Dendritic cell treated with granulocyte-macrophage colony-stimulating factor and Interleukin-4, amounts not matched to agents 40 ng/mL and 50 ng/mL, for 4 days (primary cell): ENCODE measurements around the gene SPTA1.

Source experiments
- H3K27ac Mint-ChIP-seq: one replicate; pipeline ENCODE4 v1.8.0; 2022; ENCODE audit warnings: mild to moderate bottlenecking, mixed read lengths
- H3K27me3 Mint-ChIP-seq: one replicate; pipeline ENCODE4 v1.8.0; 2022; ENCODE audit warnings: mild to moderate bottlenecking, mixed read lengths
- H3K36me3 Mint-ChIP-seq: one replicate; pipeline ENCODE4 v1.8.0; 2022; ENCODE audit warnings: low read depth, mixed read lengths
- H3K4me1 Mint-ChIP-seq: one replicate; pipeline ENCODE4 v1.8.0; 2022; ENCODE audit warnings: low read depth, mixed read lengths
- H3K4me3 Mint-ChIP-seq: one replicate; pipeline ENCODE4 v1.8.0; 2022; ENCODE audit warnings: mild to moderate bottlenecking, moderate library complexity, mixed read lengths
- H3K9me3 Mint-ChIP-seq: one replicate; pipeline ENCODE4 v1.8.0; 2022; ENCODE audit warnings: mixed read lengths
- intact Hi-C: fragments of 100-400 bp; cut with micrococcal nuclease; formaldehyde crosslinking; loops from one replicate; pipeline ENCODE4 v1.15.0; 2022

SPTA1 gene

GRCh38 chr1:158686111-158687009 lies at the start of gene SPTA1:
SPTA1 (minus strand) TSS chr1:158686715; CDS start chr1:158686517, 198 bp downstream.
- peaks cover 3% of the 10 kb centered on the region for H3K27me3 Mint-ChIP-seq
- H3K36me3 Mint-ChIP-seq, result no peaks in the 10 kb centered on the region
- H3K4me1 Mint-ChIP-seq, result peaks cover 6% of the 10 kb centered on the region
- intact Hi-C loops, result no loop called here
- H3K9me3 Mint-ChIP-seq, result no peaks in the 10 kb centered on the region
- H3K4me3 Mint-ChIP-seq, result no peak within 1 kb of the TSS
- no peak within 1 kb of the TSS for H3K27ac Mint-ChIP-seq

- Mint-ChIP-seq H3K27me3 (peaks cover 13% of the 10 kb centered on the region), H3K4me1 (no peaks in the 10 kb centered on the region), H3K9me3 (no peaks in the 10 kb centered on the region), H3K4me3 (no peak overlapping the region), H3K27ac (no peak overlapping the region), H3K36me3 (no peaks in the 10 kb centered on the region)
- intact Hi-C loops, result no loop called here
Measured at GRCh38 chr1:158735848-158736247, 49.3 kb upstream of the SPTA1 start.

- Mint-ChIP-seq H3K9me3 (no peaks in the 10 kb centered on the region), H3K36me3 (no peaks in the 10 kb centered on the region), H3K4me3 (no peak overlapping the region), H3K27ac (no peak overlapping the region), H3K4me1 (peaks cover 11% of the 10 kb centered on the region), H3K27me3 (no peaks in the 10 kb centered on the region)
- intact Hi-C loops, result no loop called here
Measured at GRCh38 chr1:158732524-158732923, 46.0 kb upstream of the SPTA1 start.

GRCh38 chr1:158731707-158732106 lies 45.2 kb upstream of the SPTA1 start:
- H3K4me1 Mint-ChIP-seq, result peaks cover 11% of the 10 kb centered on the region
- H3K4me3 Mint-ChIP-seq, result no peak overlapping the region
- intact Hi-C loops, result no loop called here
- H3K9me3 Mint-ChIP-seq, result no peaks in the 10 kb centered on the region
- H3K27me3 Mint-ChIP-seq, result peaks cover 1% of the 10 kb centered on the region
- no peaks in the 10 kb centered on the region for H3K36me3 Mint-ChIP-seq
- H3K27ac Mint-ChIP-seq, result no peak overlapping the region

- H3K4me1 Mint-ChIP-seq, result peaks cover 11% of the 10 kb centered on the region
- H3K27me3 Mint-ChIP-seq, result peaks cover 1% of the 10 kb centered on the region
- intact Hi-C loops, result no loop called here
- no peaks in the 10 kb centered on the region for H3K9me3 Mint-ChIP-seq
- H3K27ac Mint-ChIP-seq, result no peak overlapping the region
- no peaks in the 10 kb centered on the region for H3K36me3 Mint-ChIP-seq
- no peak overlapping the region for H3K4me3 Mint-ChIP-seq
Measured at GRCh38 chr1:158730453-158730852, 43.9 kb upstream of the SPTA1 start.

- Mint-ChIP-seq H3K9me3 (no peaks in the 10 kb centered on the region), H3K36me3 (no peaks in the 10 kb centered on the region), H3K4me1 (peaks cover 11% of the 10 kb centered on the region), H3K27me3 (peaks cover 4% of the 10 kb centered on the region), H3K27ac (no peak overlapping the region), H3K4me3 (no peak overlapping the region)
- intact Hi-C loops, result no loop called here
Measured at GRCh38 chr1:158728510-158729225, 42.2 kb upstream of the SPTA1 start.

- no peak overlapping the region for H3K4me3 Mint-ChIP-seq
- peaks cover 10% of the 10 kb centered on the region for H3K4me1 Mint-ChIP-seq
- no peaks in the 10 kb centered on the region for H3K9me3 Mint-ChIP-seq
- peaks cover 6% of the 10 kb centered on the region for H3K27me3 Mint-ChIP-seq
- no peak overlapping the region for H3K27ac Mint-ChIP-seq
- H3K36me3 Mint-ChIP-seq, result no peaks in the 10 kb centered on the region
- intact Hi-C loops, result no loop called here
Measured at GRCh38 chr1:158724442-158724841, 37.9 kb upstream of the SPTA1 start.

- no peaks in the 10 kb centered on the region for H3K36me3 Mint-ChIP-seq
- H3K4me3 Mint-ChIP-seq, result no peak within 1 kb of the TSS
- H3K27ac Mint-ChIP-seq, result no peak within 1 kb of the TSS
- H3K27me3 Mint-ChIP-seq, result peaks cover 7% of the 10 kb centered on the region
- no peaks in the 10 kb centered on the region for H3K4me1 Mint-ChIP-seq
- intact Hi-C loops, result no loop called here
- no peaks in the 10 kb centered on the region for H3K9me3 Mint-ChIP-seq
Measured at GRCh38 chr1:158720620-158721019, 34.1 kb upstream of the SPTA1 start, which contains the start of gene OR6K3. OR6K3 (minus strand) TSS chr1:158720720; CDS start chr1:158718115, 2,605 bp downstream.

GRCh38 chr1:158719664-158720063 lies 33.1 kb upstream of the SPTA1 start:
- peaks cover 8% of the 10 kb centered on the region for H3K27me3 Mint-ChIP-seq
- intact Hi-C loops, result no loop called here
- no peak overlapping the region for H3K27ac Mint-ChIP-seq
- H3K36me3 Mint-ChIP-seq, result no peaks in the 10 kb centered on the region
- H3K9me3 Mint-ChIP-seq, result no peaks in the 10 kb centered on the region
- H3K4me1 Mint-ChIP-seq, result peaks cover 4% of the 10 kb centered on the region
- no peak overlapping the region for H3K4me3 Mint-ChIP-seq

- peaks cover 4% of the 10 kb centered on the region for H3K27me3 Mint-ChIP-seq
- intact Hi-C loops, result no loop called here
- no peak overlapping the region for H3K4me3 Mint-ChIP-seq
Measured at GRCh38 chr1:158717344-158717743, 30.8 kb upstream of the SPTA1 start.

GRCh38 chr1:158716335-158716734 lies 29.8 kb upstream of the SPTA1 start:
- Mint-ChIP-seq H3K4me3 (no peak overlapping the region), H3K4me1 (peaks cover 5% of the 10 kb centered on the region), H3K9me3 (no peaks in the 10 kb centered on the region), H3K27me3 (peaks cover 4% of the 10 kb centered on the region), H3K36me3 (no peaks in the 10 kb centered on the region), H3K27ac (no peak overlapping the region)
- intact Hi-C loops, result no loop called here

More at GRCh38 chr1:158717344-158717743, 30.8 kb upstream of the SPTA1 start:
- H3K4me1 Mint-ChIP-seq, result peaks cover 5% of the 10 kb centered on the region
- no peaks in the 10 kb centered on the region for H3K9me3 Mint-ChIP-seq
- no peak overlapping the region for H3K27ac Mint-ChIP-seq
- H3K36me3 Mint-ChIP-seq, result no peaks in the 10 kb centered on the region

- Mint-ChIP-seq H3K36me3 (no peaks in the 10 kb centered on the region), H3K27ac (no peak overlapping the region), H3K4me1 (peaks cover 5% of the 10 kb centered on the region), H3K4me3 (no peak overlapping the region), H3K27me3 (peaks cover 4% of the 10 kb centered on the region), H3K9me3 (no peaks in the 10 kb centered on the region)
- intact Hi-C loops, result no loop called here
Measured at GRCh38 chr1:158714754-158715153, 28.2 kb upstream of the SPTA1 start.

GRCh38 chr1:158711098-158711497 lies 24.6 kb upstream of the SPTA1 start:
- H3K4me1 Mint-ChIP-seq, result peaks cover 5% of the 10 kb centered on the region
- H3K27ac Mint-ChIP-seq, result no peak overlapping the region
- H3K27me3 Mint-ChIP-seq, result peaks cover 1% of the 10 kb centered on the region
- H3K36me3 Mint-ChIP-seq, result no peaks in the 10 kb centered on the region
- intact Hi-C loops, result no loop called here
- H3K4me3 Mint-ChIP-seq, result no peak overlapping the region
- H3K9me3 Mint-ChIP-seq, result no peaks in the 10 kb centered on the region

GRCh38 chr1:158706096-158706495 lies 19.6 kb upstream of the SPTA1 start:
- no peak overlapping the region for H3K4me3 Mint-ChIP-seq
- no peaks in the 10 kb centered on the region for H3K9me3 Mint-ChIP-seq
- no peaks in the 10 kb centered on the region for H3K36me3 Mint-ChIP-seq
- intact Hi-C loops, result no loop called here
- H3K27me3 Mint-ChIP-seq, result no peaks in the 10 kb centered on the region
- no peak overlapping the region for H3K27ac Mint-ChIP-seq
- H3K4me1 Mint-ChIP-seq, result no peaks in the 10 kb centered on the region
